ENCODE results near the gene ME1.
"Not testable (repeated sequence)": the region's sequence is repeated elsewhere in the genome, so short reads cannot be mapped to it uniquely, and the experiment has no call there.

Gene ME1

DNA sequence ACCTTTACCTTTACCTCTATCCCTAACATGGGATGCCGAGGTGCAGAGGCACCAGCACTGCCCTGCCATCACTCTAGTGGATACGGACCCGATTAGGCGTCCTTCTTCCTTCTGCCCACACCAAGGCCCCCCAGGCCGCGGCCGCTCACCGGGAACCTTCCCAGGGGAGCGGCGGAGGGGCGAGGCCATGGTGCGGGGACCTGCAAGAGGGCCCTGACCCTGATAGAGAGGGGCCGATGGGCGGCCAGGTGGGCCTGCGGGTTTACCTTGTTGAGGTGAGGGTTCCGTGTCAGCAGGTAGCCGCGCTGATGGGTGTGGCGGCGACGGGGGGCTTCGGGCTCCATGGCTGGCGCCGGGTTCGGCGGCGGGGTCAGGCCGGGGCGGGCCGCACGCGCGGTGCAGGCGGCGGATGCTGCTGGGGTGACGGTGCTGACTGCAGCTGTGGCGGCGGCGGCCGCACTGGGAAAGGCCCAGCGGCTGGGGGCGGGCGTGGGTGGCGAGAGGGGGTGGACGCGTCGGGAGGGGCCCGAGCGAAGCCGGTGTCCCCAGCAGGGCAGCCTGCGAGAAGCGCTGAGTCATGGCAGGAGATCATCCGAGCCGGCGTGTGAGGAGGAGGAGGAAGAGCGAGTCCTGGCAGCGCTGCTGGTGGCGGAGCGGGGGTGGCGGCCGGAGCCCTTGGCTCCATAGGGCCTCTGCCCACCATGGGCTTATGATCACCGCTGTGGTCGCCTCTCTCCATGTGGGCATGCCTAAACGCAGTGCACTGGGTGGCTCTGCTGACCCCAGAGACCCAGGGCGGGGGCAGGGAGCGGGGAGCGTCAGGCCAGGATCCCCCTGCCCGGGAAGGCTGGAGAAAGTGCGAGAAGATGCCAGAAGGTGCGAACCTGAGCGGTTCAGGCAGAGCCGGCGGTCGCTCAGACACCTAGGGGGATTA lies at the start of gene ME1:
Gene ME1, minus strand, starts transcription at position 441 of the 934 bp plus-strand sequence. Its CDS starts 97 bp downstream, at position 344.
- peak; percentile 26 for DNase-seq

DNA sequence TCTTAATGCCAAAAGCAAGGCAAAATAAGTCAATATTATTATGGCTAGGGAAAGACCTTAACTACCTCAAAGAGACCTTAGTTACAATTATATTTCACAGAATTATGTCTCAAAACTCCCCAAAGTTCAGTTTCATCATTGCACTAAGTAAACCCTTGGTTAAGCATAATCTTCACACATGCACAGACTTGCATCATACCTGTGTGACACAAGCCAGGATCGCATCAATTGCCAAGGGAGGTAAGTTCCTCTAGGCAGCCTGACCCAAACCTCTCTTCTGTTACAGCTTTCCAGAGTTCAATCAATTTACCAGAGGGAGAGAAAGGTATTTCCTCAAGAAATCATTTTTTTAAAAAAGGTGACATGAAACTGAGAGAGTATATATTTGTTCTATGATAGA lies 49.6 kb upstream of the ME1 start:
- no peak for DNase-seq

DNA sequence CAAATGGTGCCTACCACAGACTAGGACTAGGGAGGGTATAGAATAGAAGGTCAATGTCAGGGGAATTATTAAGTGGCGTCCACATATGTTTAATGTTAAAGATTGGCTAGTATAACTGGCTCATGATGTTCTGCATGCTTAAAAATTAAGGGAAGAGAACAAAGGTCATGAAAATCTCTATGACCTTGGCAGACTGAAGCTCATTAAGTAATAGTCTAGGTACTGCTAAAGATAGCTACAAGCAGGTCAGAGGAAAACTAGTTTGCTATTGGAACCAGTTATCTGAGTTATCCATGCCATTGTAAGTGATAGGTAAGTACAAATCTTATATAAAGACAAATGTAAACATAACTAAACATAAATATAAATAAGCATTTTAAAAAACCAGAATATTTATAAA lies 48.5 kb upstream of the ME1 start:
- no peak for DNase-seq

DNA sequence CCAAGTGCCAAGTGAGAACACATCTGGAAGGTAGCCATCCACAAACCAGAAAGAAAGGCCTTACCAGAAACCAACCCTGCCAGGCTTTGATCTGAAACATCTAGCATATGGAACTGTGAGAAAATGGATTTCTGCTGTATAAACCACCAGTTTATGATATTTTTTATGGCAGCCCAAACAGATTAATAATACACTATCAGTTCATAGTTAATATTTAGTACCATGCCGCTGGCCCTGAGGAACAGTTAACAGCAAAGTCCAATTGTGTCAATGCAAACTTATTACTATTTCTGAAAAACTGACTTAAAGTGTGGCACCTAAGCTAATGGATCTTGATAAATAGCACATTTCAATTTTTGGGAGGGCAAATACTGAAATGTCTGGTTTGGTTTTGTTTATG lies 46.1 kb upstream of the ME1 start:
- no peak for DNase-seq

DNA sequence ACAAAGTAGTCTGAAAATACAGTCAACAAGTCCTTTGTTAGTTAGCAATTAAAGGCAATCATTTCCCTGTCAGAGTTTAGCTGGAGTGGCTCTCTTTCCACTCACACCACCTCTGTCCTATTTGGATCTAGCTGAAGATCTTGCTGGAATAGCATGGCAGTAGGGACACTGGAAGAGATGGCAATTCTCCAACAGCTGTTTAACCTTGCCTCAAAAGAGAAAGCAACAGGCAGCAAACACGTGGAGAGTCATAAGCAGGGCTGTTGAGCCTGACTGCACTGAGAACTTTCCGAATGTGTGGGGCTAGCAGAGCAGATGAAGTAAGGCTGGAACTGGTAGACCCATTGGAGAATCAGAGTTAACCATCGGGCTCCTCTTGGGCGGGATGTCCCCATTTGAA lies 43.5 kb upstream of the ME1 start:
- no peak for DNase-seq

DNA sequence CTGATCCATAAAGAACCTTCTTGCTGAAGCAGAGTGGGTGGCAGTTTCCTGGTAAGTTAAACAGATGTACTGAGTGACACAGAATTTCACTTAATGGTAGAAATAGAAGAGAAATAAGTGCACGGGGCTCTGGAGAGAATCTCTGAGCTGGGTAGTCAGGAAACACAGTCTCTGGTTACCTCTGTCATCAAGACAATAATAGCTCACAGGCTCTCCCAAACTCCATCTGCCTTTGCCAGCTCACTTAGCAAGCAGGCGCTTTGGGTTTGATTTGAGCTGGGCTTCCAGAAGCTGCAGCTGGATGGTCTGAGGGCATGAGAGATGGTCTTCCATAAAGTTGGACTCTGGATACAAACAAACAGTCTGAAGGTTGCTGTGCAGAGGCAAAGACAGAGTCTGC lies 41.9 kb upstream of the ME1 start:
- no peak for DNase-seq

DNA sequence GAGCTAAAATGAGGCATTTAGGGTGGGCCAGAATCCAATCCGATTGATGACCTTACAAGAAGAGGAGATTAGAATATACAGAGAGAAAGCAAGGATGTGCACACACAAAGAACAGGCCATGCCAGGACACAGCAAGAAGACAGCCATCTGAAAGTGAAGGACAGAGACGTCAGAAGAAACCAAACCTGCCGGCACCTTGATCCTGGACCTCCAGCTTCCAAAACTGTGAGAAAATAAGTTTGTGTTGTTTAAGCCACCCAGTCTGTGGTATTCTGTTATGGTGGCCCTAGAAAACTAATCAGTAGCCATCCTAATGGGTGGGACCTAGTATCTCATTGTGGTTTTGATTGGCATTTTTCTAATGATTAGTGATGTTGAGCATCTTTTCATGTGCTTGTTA lies 39.7 kb upstream of the ME1 start:
- DNase-seq = no peak

DNA sequence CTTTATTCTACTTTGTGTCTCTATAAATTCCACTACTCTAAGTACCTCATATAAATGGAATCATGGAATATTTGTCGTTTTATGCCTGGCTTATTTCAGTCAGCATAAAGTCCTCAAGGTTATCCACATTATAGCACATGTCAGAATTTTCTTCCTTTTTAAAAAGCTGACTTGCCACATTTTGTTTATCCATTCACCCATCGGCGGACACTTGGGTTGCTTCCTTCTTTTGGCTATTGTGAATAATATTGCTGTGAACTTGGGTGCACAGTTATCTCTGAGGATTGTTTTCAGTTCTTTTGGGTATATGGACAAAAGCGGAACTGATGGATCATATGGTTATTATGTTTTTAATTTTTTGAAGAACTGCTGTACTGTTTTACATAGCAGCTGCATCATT lies 39.1 kb upstream of the ME1 start:
- DNase-seq = no peak

DNA sequence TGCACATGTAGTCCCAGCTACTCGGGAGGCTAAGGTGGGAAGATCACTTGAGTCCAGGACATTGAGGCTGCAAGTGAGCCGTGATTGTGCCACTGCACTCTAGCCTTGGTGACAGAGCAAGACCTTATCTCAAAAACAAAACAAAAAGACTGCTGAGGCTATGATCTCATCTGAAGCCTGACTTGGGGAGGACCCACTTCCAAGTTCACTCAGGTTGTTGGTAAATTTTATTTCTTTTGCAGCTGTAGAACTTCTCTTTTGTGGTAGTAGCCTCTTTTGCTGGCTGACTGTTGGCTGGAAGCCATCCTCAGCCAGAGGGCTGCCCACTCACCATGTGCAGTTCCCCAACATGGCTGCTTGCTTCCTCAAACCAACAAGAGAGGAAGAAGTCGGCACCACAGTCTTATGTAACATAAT lies 36.8 kb upstream of the ME1 start:
- DNase-seq = peak; percentile 18

DNA sequence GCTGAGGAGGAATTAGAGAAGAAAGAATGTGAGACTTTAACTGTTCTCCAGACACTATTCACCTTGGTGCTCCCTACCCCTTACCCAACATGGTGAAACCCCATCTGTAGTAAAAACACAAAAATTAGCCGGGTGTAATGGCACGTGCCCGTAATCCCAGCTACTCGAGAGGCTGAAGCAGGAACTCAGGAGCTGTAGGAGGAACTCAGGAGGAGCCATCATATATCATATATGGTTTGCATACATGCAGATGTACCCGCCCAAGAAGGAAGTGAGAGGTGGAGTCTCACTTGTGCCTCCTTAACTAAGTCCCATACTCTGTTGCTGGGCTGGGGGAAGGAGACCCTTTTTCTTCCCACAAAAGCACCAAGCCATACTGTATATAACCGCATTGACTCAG lies 35.5 kb upstream of the ME1 start:
- no peak for DNase-seq

DNA sequence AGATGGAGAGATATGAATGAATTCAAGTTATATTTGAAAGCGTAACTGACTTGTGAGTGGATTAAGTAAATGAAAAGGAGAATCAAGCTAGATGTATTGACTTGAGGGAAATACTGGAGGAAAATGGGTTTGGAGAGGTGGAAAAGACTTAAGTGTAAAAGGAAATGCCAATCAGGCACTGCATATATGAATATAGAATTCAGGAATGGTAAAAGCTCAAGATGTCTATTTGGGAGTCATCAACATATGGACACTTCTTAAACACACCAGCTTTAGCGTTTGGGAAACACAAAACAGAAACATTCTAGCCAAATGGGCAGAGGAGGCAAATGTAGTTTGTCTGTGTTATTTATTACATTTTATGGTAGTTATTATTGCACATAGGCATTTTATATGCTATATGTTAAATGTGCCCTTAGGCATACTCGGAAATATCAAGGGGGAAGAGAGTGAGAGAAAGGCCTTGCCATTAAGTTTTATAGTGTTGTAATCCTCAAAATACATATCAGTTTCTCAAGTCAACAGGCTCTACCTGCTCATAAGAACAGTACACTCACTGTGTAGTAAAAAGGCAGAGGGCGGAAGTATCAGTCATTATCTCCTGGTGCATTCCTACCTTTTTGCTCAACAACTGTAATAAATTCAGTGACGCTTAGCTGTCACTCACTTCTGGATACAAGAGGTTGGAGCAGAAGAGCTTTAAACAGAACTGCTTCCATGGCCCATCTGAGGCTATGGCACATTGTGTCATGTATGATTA lies 33.7 kb upstream of the ME1 start:
- DNase-seq = no peak

DNA sequence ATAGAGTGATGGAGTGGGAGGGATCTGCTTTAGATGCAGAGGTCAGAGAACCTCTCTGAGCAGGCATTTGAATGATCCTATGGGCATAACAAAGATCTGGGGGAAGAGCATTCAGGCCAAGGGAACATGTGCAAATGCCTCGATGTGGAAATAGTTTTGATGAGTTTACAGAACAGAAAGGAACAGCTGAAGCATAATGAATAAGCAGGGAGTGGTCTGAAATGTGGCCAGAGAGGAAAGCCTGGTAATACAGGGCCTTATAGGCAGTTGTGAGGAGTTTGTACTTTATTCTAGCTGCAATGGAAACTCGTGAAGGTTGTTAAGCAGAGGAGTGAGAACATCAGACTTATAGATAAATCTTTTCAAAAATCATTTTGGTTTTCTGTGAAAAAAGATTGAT lies 33.0 kb upstream of the ME1 start:
- DNase-seq = no peak

DNA sequence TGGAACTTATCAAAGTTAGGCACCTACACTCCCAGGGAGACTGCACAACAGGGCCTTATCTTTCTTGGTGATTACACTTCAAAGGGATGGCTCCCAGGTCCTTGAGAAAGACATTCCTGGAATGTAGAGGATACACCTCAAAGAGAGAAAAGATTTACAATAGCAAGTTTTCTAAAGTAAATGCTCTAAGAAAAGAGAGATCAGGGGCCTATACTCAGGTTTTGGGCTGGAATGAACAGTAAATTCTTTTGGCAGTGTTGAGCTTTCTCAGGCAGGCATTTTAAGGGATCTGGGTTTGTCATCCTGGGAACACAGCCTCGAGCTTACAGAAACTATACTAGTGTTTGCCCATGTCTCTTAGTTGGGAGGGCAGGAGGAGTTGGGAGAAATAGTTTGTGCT lies 31.7 kb upstream of the ME1 start:
- DNase-seq = no peak

DNA sequence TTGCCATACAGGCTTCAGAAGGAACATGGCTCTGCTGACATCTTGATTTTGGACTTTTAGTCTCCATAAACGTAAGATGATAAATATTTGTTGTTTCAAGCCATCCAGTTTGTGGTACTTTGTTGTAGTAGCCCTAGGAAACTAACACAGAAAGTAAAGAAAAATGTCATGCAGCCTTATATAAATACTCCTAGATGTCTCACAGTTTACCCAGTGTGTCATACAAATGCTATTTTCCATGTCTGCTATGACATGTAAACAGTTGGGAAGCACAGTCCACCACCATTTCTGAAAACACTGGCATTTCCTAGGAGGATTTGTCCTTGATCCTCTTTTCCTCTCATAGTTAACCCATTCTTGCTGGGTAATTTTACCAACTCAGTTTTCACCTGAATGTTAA lies 30.6 kb upstream of the ME1 start:
- DNase-seq = no peak

DNA sequence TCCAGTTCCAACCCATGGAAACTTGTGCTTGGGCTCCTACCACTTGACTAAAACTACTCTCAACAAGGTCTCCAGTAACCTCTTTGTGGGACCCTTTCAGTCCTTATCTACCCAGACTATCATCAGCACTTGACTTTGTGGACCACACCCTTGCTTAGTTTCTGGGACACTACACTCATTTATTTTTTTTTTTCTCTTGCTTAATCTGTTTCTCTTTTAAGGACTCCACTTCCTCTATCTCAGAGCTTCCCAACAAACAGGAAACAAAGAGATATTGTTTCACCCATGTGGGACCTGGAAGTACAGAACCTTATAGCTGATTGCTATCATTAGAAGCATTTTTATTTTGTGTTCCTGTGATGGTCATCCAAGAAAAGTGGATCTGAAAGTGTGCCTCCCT lies 28.8 kb upstream of the ME1 start:
- no peak for DNase-seq

DNA sequence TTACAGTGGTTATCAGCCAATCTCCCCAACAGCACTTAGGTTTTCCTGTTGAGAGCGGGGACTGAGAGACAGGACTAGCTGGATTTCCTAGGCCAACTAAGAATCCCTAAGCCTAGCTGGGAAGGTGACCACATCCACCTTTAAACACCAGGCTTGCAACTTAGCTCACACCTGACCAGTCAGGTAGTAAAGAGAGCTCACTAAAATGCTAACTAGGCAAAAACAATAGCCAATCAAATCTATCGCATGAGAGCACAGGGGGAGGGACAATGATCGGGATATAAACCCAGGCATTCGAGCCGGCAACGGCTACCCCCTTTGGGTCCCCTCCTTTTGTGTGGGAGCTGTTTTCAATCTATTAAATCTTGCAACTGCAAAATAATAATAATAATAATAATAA lies 19.2 kb upstream of the ME1 start:
- not testable (repeated sequence) for DNase-seq

DNA sequence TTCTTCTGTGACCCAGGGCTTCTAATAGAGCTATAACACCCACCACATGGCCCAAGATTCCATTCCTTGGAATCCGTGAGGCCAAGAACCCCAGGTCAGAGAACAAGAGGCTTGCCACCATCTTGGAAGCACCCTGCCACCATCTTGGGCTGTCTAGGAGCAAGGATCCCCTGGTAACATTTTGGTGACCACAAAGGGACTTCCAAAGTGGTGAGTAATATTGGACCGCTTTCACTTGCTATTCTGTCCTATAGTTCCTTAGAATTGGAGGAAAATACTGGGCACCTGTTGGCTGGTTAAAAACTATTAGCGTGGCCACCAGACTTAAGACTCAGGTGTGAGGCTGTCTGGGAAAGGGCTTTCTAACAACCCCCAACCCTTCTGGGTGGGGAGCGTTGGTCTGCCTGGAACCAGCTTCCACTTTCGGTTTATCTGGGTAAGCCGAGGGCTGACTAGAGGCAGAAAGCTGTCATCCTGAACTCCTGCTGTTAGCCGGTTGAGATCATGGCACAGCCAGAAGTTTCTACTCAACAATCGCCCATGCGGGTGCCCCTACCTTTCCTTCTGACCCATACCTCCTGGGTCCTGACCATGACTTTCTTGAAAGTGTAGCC lies 13.3 kb upstream of the ME1 start:
- not testable (repeated sequence) for DNase-seq

DNA sequence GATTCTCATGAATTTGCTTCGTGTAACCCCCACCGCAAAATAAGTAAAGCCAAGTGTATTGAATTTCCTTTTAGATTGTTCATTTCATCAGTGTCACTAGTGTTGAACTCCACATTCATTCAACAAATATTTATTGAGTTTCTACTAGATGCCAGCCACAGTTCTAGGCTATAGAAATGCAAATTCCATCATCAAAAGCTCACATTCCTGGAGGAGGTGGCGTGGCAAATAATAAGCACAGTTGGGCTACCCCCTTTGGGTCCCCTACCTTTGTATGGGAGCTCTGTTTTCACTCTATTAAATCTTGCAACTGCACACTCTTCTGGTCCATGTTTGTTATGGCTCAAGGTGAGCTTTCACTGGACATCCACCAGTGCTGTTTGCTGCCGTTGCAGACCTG lies 12.7 kb upstream of the ME1 start:
- no peak for DNase-seq

DNA sequence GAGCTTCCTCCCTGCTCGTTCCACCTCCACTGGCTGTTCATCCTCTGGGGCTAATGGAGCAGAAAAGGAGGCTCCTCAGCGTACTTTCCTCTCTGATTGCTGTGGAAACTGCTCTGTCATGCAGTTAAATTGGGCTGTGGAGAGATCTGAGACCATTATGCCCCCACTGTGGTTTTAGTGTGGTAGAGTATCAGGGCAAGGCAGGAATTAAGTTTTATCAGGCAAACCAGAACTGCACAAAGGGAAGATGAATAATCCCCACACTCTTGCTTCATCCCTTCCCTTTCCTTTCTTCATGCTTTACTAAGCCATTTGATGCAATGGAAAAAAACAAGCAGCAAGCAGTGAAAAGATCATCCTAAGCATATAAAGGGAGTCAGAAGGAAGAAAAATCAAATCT lies 11.9 kb upstream of the ME1 start:
- no peak for DNase-seq

DNA sequence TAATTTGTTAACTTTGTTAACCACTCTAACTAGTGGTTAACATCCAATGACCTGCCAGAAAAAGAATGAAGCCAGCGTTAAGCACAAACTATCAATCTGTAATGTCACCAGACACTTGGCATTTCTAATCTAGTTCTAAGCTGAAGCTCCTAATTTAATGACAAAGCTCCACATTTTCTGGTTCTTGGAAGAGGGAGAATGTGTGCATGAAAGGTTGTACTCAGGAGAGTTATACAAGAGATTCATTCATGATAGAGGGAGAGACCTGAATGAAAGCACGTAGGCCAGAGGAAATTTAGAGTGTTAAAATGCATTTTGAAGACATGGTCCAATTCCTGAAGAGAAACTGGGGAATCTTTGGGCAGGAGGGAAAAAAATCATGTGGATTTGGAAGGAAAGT lies 8.3 kb upstream of the ME1 start:
- DNase-seq = no peak

DNA sequence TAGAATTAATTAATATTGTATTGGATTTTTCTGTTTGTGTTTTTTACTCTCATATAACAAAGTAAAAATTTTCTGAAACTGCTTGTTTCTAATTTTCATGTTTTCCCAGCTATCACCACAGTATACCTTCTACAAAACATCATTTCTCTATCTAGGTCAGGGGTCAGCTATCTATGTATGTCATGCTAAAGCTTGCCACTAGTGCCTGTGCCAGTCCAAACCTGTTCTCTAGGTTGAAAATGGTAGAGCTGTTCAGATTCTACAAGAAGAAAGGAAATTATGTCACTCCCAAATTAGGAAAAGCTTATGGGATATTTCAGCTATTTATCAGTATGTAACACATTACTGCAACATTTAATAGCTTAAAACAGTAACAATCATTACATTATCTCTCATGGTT lies 5.8 kb upstream of the ME1 start:
- no peak for DNase-seq

DNA sequence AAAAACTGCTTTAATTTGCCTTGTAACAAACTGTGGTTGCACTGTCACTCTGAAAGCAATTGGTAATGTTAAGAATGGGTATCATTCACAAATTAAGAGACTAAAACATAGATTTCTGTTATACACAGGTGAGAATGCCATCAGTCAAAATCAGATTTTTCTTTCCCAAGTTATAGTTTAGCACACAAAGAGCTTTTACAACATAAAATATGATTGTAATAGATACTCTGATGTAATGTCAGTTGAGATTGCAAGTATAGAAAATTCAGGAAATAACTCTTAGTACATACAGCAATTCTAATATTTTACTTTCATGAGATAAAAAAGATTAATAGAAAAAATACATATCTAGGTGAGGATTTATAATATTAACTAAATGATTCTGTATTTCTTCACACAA lies 2.3 kb upstream of the ME1 start:
- DNase-seq = no peak

DNA sequence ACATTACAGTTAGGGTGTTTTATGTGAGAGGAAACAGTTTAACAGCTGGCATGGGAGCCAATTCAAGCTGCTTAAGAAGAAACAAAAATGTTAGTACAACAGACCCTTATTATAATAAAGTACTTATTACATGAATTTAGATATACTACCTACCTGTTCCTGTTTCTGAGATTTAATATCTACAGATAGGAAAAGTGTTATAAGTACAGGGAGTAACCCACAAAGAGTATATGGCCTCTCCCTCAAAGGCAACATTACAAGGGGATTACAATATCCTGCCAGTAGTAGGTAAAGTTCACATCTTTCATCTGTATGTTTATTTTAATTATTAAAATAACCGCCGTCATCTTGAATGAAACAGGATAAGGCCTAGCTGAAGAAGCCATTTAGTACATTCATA lies 1.8 kb upstream of the ME1 start:
- DNase-seq = no peak

Data from CD4-positive, alpha-beta T cell treated with Interleukin-12 subunit alpha and Interleukin-12 subunit beta, for 1 hour (primary cell).